Right lung (tissue), 5 donors: Measurements from ENCODE around the gene UNC5B. TPM values are rescaled to one million over a fixed set of nuclear protein-coding genes. Genes with fewer than 3 reads are reported as not detected.

Experiments used
- DNase-seq, 2 donors: peaks; one replicate each; pipeline ENCODE4 v3.0.0-alpha.2; 2013
- polyA plus RNA-seq, 5 donors: library from polyadenylated mRNA; unstranded; fragments of 120-200 nt; gene quantifications; one replicate each; pipeline versions ENCODE4 v1.2.1 to v1.2.3, GENCODE V29; 2013; ENCODE audit warnings: inconsistent platforms in 1 of 5, low replicate concordance in 1 of 5; ENCODE audit not compliant: insufficient read length in 5 of 5, insufficient read depth in 1 of 5

UNC5B gene
- polyA plus RNA-seq, 5 donors: 19.4 to 21.0 (median 19.4) TPM

GRCh38 chr10:71253981-71254818, 41.8 kb downstream of the UNC5B start:
- no peak for DNase-seq

DNA sequence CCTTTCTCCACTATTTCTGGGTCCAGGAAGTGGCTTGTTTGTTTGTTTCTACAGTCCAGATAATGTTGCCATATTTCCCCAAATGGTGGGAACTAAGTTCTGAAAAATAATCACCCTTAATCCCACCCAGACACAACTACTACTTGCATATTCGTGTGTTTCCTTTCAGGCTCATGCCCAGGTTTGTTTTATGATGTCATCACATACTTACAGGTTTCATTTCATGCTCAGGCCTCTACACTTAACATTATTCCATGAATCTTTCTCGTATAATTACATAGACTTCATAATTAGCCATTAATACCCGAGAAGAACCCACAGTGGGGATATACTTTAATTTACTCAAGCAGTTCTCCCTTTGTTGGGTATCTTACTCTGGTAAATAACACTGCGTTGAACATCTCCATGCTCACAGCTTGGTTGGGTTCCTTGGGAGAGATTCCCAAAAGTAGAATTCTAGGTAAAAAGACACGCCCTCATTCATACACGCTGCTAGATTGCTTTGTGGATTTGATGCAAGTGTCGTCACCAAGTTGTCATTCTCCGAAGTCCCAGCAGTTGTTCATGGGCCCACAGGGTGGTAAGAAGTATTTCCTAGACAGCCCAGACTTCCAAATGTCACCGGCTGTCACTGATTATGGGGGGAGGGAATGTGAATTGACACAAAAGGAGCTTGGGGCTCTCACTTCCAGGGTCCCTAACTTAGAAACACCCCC, 42.6 kb downstream of the UNC5B start:
- DNase-seq: no peak

GRCh38 chr10:71255550-71255807, 43.1 kb downstream of the UNC5B start:
- DNase-seq: no peak

- peak; percentile 82 to 88 for DNase-seq
These were observed 43.7 kb downstream of the UNC5B start for GRCh38 chr10:71255808-71256660.

DNA sequence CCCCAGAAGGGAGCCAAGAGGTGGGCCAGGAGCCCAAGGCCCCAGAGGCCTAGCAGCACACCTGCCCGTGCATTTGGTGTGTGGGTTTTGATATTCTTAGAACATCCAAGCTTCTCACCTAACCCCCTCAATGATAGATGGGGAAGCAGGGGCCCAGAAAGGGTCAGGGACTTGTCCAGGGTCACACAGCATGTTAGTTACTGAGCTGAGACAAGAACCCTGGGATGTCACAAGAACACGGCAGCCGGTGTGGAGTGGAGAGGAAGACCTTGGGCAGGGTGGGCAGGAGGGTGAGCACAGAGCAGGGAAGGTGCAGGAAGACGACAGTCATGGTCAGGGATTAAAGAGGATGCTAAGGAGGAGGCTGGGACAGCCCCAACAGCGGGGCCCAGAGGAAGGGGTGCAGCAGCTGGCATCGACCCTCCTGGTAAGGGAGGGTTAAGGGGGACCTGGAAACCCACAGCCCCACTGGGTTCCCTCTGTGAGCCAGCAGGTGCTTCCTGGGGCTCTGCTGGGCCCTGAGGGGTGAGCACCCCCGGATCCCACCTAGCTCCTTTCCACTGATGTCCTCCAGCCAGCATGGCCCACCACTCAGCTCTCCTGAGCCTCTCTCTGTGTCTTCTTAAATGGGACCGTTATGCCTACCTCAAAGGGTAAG, 44.4 kb downstream of the UNC5B start:
- no peak for DNase-seq

DNA sequence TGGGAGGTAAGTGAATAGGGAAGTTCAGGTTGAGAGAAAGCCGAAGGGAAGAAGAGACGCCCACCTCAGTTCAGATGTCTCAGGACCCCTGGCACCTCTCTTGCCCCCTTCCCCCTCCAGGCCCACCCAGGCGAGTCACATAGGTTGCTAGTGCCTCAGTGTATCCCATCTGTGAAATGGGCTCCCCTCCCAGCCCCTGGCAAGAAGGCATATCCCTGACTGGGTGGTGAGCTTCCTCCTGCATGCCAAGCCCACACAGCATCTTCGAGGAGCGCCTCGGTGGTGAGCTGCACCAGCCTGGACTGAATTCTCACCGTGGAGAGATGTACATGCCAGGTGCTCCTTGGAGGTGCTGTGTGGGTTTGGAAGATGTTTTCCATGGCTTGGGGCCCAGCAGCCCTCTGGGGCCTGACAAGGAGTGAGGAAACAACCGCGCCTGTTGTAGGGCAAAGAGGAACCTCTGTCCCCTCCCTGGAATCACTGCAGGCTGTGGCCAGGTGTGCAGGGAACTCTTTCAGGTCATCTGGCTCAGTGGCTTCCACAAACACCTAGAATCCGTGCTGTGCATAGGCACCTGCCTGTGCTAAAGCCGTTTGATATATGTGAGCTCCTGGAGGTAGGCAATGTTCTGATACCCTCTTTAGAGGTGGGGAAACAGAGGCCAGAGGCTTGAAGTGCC, 45.1 kb downstream of the UNC5B start:
- DNase-seq: no peak

DNA sequence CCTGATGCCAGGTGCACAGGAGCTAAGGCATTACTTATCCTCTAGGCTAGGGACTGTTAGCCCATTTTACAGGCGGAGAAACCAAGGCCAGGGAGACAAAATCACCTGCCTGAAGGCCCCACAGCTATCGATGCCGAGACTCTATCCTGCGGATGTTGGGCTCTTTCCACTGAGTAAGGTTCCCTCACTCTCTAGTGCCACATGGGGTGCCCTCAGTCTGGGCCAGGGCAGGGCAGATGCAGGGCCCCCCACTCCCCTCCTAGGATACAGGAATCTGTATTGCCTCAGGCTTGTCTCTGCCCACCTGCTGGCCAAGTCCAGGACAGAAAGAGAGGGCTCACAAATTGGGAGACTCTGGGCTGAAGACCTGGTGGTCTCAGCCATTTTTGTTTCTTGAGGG, 45.7 kb downstream of the UNC5B start:
- DNase-seq: no peak

GRCh38 chr10:71258446-71259145, 46.2 kb downstream of the UNC5B start:
- no peak for DNase-seq

- no peak for DNase-seq
These were observed 46.9 kb downstream of the UNC5B start for GRCh38 chr10:71259282-71259681.

DNA sequence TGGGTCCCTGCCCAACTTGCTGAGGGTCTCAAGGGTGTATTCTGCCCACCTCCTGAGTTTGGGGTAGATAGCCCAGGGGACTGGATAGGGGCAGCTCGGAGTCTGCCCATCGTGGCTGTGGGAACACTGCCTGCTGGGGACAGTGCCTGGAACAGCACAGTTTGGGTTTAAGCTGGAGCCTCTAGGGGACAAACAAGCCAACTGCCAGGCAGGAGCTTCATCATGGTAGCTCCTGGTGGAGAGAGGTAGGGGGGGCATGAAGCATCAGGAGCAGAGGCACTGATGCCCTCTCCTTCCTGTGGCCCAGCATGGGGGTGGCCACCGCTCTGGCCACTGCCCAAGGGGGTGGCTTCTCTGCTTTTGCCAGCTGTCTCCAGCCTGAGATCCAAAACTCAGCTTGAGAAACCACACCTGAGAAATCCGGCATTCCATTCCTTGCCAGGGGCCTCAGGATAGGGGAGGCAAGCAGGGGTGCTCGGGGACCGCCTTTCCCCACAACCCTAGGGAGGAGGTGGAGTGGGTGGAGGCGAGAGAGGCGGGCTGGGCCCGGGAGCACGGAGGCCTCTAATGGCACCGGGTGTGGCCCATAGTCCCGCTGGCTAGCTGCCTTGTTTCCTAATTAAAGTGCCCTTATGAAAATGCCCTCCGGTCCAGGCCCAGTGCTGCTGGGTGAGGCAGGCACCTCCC, 47.6 kb downstream of the UNC5B start:
- no peak for DNase-seq

DNA sequence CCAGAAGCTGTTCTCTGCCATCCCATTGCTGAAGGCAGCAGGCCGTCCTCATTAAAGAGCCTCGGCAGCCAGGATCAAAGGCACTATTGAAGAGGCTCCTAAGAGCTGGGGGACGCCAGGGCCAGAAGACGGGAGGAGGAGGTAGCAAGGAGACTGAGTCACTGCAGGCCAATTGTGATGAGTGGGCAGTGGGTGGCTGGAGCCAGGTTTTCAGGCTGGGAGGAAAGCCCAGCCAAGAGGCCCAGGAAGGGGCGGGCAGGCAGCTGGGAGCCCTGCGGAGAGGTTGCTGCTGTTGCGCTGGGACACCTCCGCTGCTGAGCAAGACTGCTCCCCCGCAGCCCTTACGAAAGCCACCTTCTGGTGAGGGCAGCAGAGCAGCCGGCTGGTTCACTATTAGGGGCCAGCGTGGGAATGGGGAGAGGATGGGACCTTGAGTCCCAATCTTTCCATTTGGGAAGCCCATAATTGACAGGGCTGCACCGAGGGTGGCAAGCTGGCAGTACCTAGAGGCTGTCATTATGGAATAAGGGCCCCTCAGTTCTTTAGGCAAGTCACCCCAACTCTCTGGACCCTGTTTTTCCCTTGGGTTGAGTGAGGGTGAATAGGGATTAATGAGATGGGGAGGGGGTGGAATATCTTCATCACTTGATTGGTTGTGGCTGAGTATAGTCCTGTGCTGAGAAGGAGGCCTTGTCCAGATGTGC, 48.4 kb downstream of the UNC5B start:
- DNase-seq: peak in 1 of 2 donors; percentile 66

DNA sequence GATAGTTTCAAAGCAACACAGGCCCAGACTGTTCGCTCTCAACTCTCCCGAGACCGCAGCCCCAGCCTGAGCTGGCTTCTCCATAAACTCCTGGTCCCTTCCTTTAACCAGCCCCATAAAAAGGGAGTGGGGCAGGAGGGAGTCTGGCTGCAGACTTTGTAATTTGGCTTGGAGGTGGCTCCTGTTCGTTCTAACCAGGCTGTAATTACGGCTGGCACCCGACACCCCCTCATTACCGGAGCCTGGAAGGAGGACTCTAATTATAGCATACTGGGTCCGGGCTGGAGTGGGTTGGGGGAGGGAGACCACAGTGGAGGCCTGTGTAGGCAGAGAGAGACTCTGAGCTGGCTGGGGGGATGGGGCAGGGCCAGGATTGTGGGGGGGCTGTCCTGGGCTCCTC, 49.7 kb downstream of the UNC5B start:
- DNase-seq: no peak

- no peak for DNase-seq
These were observed 50.4 kb downstream of the UNC5B start for GRCh38 chr10:71262817-71263216.

GRCh38 chr10:71263376-71263775, 51.0 kb downstream of the UNC5B start:
- no peak for DNase-seq

GRCh38 chr10:71264345-71265200, 52.2 kb downstream of the UNC5B start:
- DNase-seq: no peak

- DNase-seq: no peak
These were observed 52.8 kb downstream of the UNC5B start for GRCh38 chr10:71265201-71265575.

DNA sequence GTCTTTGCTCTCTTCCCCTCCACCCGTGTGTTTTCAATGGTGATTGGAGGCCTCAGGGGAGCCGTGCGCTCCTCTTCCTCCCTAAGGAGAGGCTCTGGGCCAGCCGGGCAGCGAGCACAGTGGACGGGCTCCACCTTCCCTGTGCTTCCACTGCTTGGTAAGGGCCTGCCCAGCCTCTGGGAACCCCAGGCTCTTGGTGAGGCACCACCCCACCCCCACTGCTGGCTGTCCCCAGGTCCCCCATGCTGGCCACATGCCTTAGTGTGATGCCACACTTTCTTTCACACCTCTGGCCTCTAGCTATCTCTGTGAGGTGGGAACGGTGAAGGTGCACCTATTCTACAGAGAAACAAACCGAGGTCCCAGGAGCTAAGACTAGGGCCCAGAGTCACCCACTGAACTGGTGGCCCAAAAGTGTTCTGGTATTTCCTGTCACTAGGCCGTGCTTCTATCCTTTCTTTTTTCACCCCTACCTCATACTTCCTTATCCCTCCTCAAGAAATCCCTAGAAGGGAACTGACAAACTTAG, 53.3 kb downstream of the UNC5B start:
- no peak for DNase-seq
